B cell (primary cell): ENCODE results near the gene SLC4A4. TPM values are rescaled to one million over a fixed set of nuclear protein-coding genes. Genes with fewer than 3 reads are reported as not detected.

Experiments
- ATAC-seq: fragments of 200-7000 bp; cut with Tn5 transposase; one replicate; pipeline ENCODE4 v1.10.0; 2021; ENCODE audit warnings: low read depth, mild to moderate bottlenecking, moderate number of reproducible peaks, moderate library complexity
- CTCF ChIA-PET: fragments of 350-600 bp; sonication (Branson Sonifier 250); formaldehyde crosslinking; loops from one replicate; lab custom pipeline; 2021; ENCODE audit warnings: antibody characterized with exemption, inconsistent platforms; lab: Charles Lee
- POLR2A ChIA-PET: fragments of 350-600 bp; sonication (Branson Sonifier 250); formaldehyde crosslinking; loops from one replicate; lab custom pipeline; 2021; ENCODE audit warnings: antibody characterized with exemption; lab: Charles Lee
- DNase-seq: peaks from one replicate; pipeline ENCODE4 v3.0.0; 2013
- H2AFZ ChIP-seq: 2 replicates; pipeline ENCODE4 v1.6.1; 2012; ENCODE audit warnings: mild to moderate bottlenecking, low read depth, low read length; ENCODE audit not compliant: insufficient read depth, poor library complexity, severe bottlenecking
- H3K27ac ChIP-seq, 2 donors: 1 replicate in 1 of 2; 2 replicates in 1 of 2; pipeline ENCODE4 v1.5.1; 2012 to 2013; ENCODE audit warnings: low read length in 2 of 2, mild to moderate bottlenecking in 2 of 2, moderate library complexity in 1 of 2
- H3K27me3 ChIP-seq, 4 experiments: fragments of 200-600 bp in 1 of 4; sonication (generic) in 1 of 4; replicated peaks in 1 of 4; 1 replicate in 2 of 4; 2 replicates in 2 of 4; pipeline versions ENCODE4 v1.6.1 to v1.7.0; 2013 to 2016; ENCODE audit warnings: low read length in 3 of 4, mild to moderate bottlenecking in 2 of 4, mixed read lengths in 1 of 4, moderate library complexity in 1 of 4; ENCODE audit not compliant: insufficient read depth in 4 of 4, control insufficient read depth in 3 of 4; ENCODE audit errors: control extremely low read depth in 1 of 4
- H3K36me3 ChIP-seq, 2 experiments: replicated peaks in 1 of 2; 1 replicate in 1 of 2; 2 replicates in 1 of 2; pipeline versions ENCODE4 v1.6.1 to v1.7.1; 2013; ENCODE audit warnings: low read length in 1 of 2; ENCODE audit not compliant: insufficient read depth in 2 of 2, control insufficient read depth in 1 of 2; ENCODE audit errors: control extremely low read depth in 1 of 2, extremely low read depth in 1 of 2
- H3K4me1 ChIP-seq, 2 donors: fragments of 200-600 bp in 1 of 2; sonication (generic) in 1 of 2; 1 replicate in 1 of 2; 2 replicates in 1 of 2; pipeline versions ENCODE4 v1.5.1 to v1.6.1; 2013 to 2017; ENCODE audit warnings: low read length in 2 of 2; ENCODE audit not compliant: control insufficient read depth in 2 of 2, insufficient read depth in 2 of 2
- H3K4me2 ChIP-seq: replicated peaks from 2 replicates; pipeline ENCODE3; 2012; ENCODE audit warnings: mild to moderate bottlenecking, low read depth, low read length; ENCODE audit not compliant: poor library complexity, severe bottlenecking
- H3K4me3 ChIP-seq, 5 experiments: fragments of 200-600 bp in 1 of 5; sonication (generic) in 1 of 5; 1 replicate in 3 of 5; 2 replicates in 2 of 5; pipeline versions ENCODE4 v1.5.1 to v1.7.0; 2011 to 2016; ENCODE audit warnings: low read length in 4 of 5, mild to moderate bottlenecking in 4 of 5, low read depth in 2 of 5, control low read depth in 1 of 5, moderate library complexity in 1 of 5; ENCODE audit not compliant: insufficient read depth in 1 of 5; ENCODE audit errors: control extremely low read depth in 1 of 5, extremely low read depth in 1 of 5
- H3K79me2 ChIP-seq: fragments of 200-600 bp; sonication (generic); one replicate; pipeline ENCODE4 v1.6.0; 2016; ENCODE audit warnings: low read length; ENCODE audit not compliant: control insufficient read depth, insufficient read depth
- H3K9ac ChIP-seq: fragments of 200-600 bp; sonication (generic); 2 replicates; pipeline ENCODE4 v1.6.1; 2017; ENCODE audit warnings: mild to moderate bottlenecking, low read length, moderate library complexity
- H3K9me3 ChIP-seq, 3 donors: one replicate each; pipeline versions ENCODE4 v1.6.1 to v1.7.1; 2013; ENCODE audit warnings: low read length in 2 of 3; ENCODE audit not compliant: control insufficient read depth in 2 of 3, insufficient read depth in 1 of 3; ENCODE audit errors: control extremely low read depth in 1 of 3
- H4K20me1 ChIP-seq: 2 replicates; pipeline ENCODE4 v1.6.0; 2012; ENCODE audit warnings: mild to moderate bottlenecking, low read length; ENCODE audit not compliant: insufficient read depth, control insufficient read depth, poor library complexity, severe bottlenecking
- H3K27ac Mint-ChIP-seq: one replicate; pipeline ENCODE4 v1.8.0; 2021; ENCODE audit warnings: mixed read lengths
- H3K27me3 Mint-ChIP-seq: one replicate; pipeline ENCODE4 v1.8.0; 2021; ENCODE audit warnings: mixed read lengths
- H3K4me1 Mint-ChIP-seq: one replicate; pipeline ENCODE4 v1.8.0; 2021; ENCODE audit warnings: mixed read lengths
- H3K4me3 Mint-ChIP-seq: one replicate; pipeline ENCODE4 v1.8.0; 2021; ENCODE audit warnings: mixed read lengths
- H3K9me3 Mint-ChIP-seq: one replicate; pipeline ENCODE4 v1.8.0; 2022; ENCODE audit warnings: mixed read lengths; ENCODE audit not compliant: insufficient read depth
- EZH2 ChIP-seq: IDR thresholded peaks from 2 replicates; pipeline ENCODE4 v1.6.1; 2012; ENCODE audit warnings: borderline replicate concordance, low read depth, mild to moderate bottlenecking, moderate library complexity, low read length; ENCODE audit not compliant: insufficient read depth, poor library complexity, severe bottlenecking
- WGBS: methylation state at CpG from one replicate; pipeline ENCODE4 v1.1.5; 2013; ENCODE audit warnings: missing lambda C conversion rate; ENCODE audit not compliant: insufficient coverage; 5-methylcytosine and 5-hydroxymethylcytosine counted together
- intact Hi-C: fragments of 100-400 bp; cut with micrococcal nuclease; formaldehyde crosslinking; loops from one replicate; pipeline ENCODE4 v1.10.0; 2022
- polyA plus RNA-seq: library from polyadenylated mRNA; depleted of rRNA; stranded (reverse); fragments of >200 nt; gene quantifications from 2 replicates; pipeline ENCODE4 v1.2.3, GENCODE V29; 2012
- total RNA-seq, 2 donors: library from RNA; stranded (reverse); fragments of 120-200 nt in 1 of 2; gene quantifications; 1 replicate in 1 of 2; 2 replicates in 1 of 2; pipeline versions ENCODE4 v1.2.3 to v1.2.4, GENCODE V29; 2013 to 2022
- TF ChIP-seq, protein P1 (sequence below): fragments of 200-600 bp; IDR thresholded peaks from one replicate; pipeline ENCODE4 v1.8.0; 2022; ENCODE audit warnings: antibody characterized with exemption, mild to moderate bottlenecking

Gene SLC4A4
- total and polyA plus RNA-seq, 2 donors (not counting 1 experiment from before 2014, with no cell fraction given) = not detected

DNA sequence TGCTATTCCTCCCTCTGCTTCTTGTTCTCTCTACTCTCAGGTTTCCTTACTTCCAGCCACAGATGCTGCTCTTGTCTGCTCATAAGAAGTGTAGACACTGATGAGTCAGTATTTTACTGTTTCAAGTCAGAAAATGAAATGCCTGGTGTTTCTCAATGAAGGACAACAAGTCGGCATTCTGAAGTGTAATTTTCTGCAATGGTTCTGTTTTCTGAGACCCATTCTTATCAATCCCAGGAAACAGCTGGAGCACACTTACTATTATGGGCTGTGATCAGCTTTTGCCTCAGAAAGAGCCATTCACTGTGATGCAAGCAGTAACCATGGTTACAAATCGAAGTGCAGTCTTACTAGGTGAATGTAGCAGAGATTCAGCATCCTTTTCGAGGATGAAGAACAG, 42.0 kb downstream of the SLC4A4 start:
- Histone ChIP-seq H3K4me1 (no peaks in the 10 kb centered on the region), H3K9ac (no peak overlapping the region), H3K4me3 (no peak overlapping the region), H3K27ac (no peak overlapping the region), H3K27me3 (no peaks in the 10 kb centered on the region), H3K36me3 (no peaks in the 10 kb centered on the region), H3K79me2 (no peaks in the 10 kb centered on the region), H4K20me1 (no peaks in the 10 kb centered on the region), H2AFZ (no peak overlapping the region), H3K4me2 (no peak overlapping the region), H3K9me3 (no peaks in the 10 kb centered on the region)
- no peaks in the 10 kb centered on the region for H3K4me1 Mint-ChIP-seq
- ChIA-PET CTCF (no interaction called here), POLR2A (no interaction called here)
- H3K4me3 Mint-ChIP-seq = no peak overlapping the region
- H3K9me3 Mint-ChIP-seq = no peaks in the 10 kb centered on the region
- 100% methylated on average over 1 of the region's 3 CpGs for WGBS
- intact Hi-C loops = no loop called here
- H3K27me3 Mint-ChIP-seq = no peaks in the 10 kb centered on the region
- DNase-seq = no peak
- TF ChIP-seq, protein P1, sequence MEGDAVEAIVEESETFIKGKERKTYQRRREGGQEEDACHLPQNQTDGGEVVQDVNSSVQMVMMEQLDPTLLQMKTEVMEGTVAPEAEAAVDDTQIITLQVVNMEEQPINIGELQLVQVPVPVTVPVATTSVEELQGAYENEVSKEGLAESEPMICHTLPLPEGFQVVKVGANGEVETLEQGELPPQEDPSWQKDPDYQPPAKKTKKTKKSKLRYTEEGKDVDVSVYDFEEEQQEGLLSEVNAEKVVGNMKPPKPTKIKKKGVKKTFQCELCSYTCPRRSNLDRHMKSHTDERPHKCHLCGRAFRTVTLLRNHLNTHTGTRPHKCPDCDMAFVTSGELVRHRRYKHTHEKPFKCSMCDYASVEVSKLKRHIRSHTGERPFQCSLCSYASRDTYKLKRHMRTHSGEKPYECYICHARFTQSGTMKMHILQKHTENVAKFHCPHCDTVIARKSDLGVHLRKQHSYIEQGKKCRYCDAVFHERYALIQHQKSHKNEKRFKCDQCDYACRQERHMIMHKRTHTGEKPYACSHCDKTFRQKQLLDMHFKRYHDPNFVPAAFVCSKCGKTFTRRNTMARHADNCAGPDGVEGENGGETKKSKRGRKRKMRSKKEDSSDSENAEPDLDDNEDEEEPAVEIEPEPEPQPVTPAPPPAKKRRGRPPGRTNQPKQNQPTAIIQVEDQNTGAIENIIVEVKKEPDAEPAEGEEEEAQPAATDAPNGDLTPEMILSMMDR = no peak
- TF ChIP-seq EZH2 = no peak
- H3K27ac Mint-ChIP-seq = no peak overlapping the region
- ATAC-seq = no peak

GRCh38 chr4:71382125-71382899, 43.5 kb downstream of the SLC4A4 start:
- Histone ChIP-seq H3K4me1 (no peaks in the 10 kb centered on the region), H3K4me2 (no peak overlapping the region), H4K20me1 (no peaks in the 10 kb centered on the region), H3K9ac (no peak overlapping the region), H2AFZ (no peak overlapping the region), H3K79me2 (no peaks in the 10 kb centered on the region), H3K27me3 (no peaks in the 10 kb centered on the region), H3K27ac (no peak overlapping the region), H3K36me3 (no peaks in the 10 kb centered on the region), H3K4me3 (no peak overlapping the region), H3K9me3 (no peaks in the 10 kb centered on the region)
- Mint-ChIP-seq H3K4me3 (no peak overlapping the region), H3K9me3 (no peaks in the 10 kb centered on the region), H3K4me1 (no peaks in the 10 kb centered on the region), H3K27ac (no peak overlapping the region), H3K27me3 (no peaks in the 10 kb centered on the region)
- intact Hi-C loops = no loop called here
- POLR2A ChIA-PET = no interaction called here
- CTCF ChIA-PET = no interaction called here
- TF ChIP-seq EZH2 = no peak
- TF ChIP-seq, protein P1 = no peak
- no peak for DNase-seq
- ATAC-seq = no peak
- 80% methylated on average over 3 of the region's 3 CpGs for WGBS
